ENCODE data around the gene SLC36A1. TPM values are rescaled to one million over a fixed set of nuclear protein-coding genes. Genes with fewer than 3 reads are reported as not detected.

The SLC36A1 gene
- total and polyA plus RNA-seq, 8 donors, result 4.0 to 34.5 (median 5.6) TPM

DNA sequence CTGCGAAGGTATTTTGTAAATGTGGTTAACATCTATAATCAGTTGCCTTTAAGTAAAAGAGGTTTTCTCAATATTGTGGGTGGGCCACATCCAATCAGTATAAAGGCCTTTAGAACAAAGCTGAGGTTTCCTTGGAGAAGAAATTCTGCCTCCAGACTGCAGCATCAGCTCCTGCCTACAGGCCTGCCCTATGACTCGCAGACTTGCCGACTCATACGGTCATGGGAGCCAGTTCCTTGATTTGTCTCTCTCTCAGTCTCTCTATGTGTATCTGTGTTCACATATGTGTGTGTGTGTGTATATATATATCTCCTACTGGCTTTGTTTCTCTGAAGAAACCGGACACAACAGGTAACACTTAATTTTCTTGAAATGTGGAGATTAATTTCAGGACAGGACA lies 45.3 kb downstream of the SLC36A1 start:
- ATAC-seq (peak; percentile 85), DNase-seq (peak in 1 of 4 donors; percentile 56)
- H3K27me3 ChIP-seq, result no peaks in the 10 kb centered on the region

DNA sequence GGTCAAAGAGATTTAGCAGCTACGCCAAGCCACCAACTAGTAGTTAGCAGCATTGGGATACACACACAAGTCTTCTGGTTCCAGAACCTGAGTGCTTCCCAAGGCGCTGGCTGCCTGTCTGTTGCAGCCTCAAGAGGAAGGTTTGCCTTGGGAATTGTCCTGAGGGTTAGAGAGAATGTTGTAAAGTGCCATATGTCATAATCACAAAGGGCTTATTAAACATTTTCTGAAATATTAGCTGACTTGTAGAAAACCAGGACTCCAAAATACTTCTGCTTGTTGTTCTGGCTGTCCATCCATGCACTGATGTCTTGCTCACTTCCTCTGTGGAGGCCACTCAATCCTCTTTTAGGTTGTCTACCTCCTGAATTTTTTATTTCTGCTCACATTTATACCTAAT lies 46.3 kb downstream of the SLC36A1 start:
- TF ChIP-seq CTCF (IDR thresholded peaks at IDR 0.05), result no peak
- ATAC-seq (peak; percentile 58), DNase-seq (no peak)
- peaks cover 0 to 23% of the 10 kb centered on the region in 2 donors for H3K36me3 ChIP-seq
- H3K4me3 ChIP-seq, result no peak overlapping the region
- no peaks in the 10 kb centered on the region for H3K27me3 ChIP-seq
- peak overlapping the region; percentile 44 to 76 for H3K27ac ChIP-seq
- intact Hi-C loops (cut with DNase I), result loop anchor here in 1 of 2 donors (10.0 kb wide), 1 partner anchor 49 kb away; the partner anchor contains the start of gene SLC36A1
- H3K9me3 ChIP-seq, result no peaks in the 10 kb centered on the region
- peaks cover 0 to 38% of the 10 kb centered on the region in 2 donors for H3K4me1 ChIP-seq

More for the DNA sequence above, 45.3 kb downstream of the SLC36A1 start:
- Histone ChIP-seq H3K4me3 (no peak overlapping the region), H3K27ac (peak overlapping the region; percentile 44 to 76), H3K9me3 (no peaks in the 10 kb centered on the region), H3K36me3 (peaks cover 0 to 33% of the 10 kb centered on the region in 2 donors), H3K4me1 (peaks cover 0 to 30% of the 10 kb centered on the region in 2 donors)
- peak in 1 of 2 donors; percentile 9 for TF ChIP-seq CTCF (IDR thresholded peaks at IDR 0.05)
- intact Hi-C loops (cut with DNase I), result loop anchor here in 1 of 2 donors (10.0 kb wide), 1 partner anchor 48 kb away; the partner anchor contains the start of gene SLC36A1

GRCh38 chr5:151495320-151495719 lies 47.9 kb downstream of the SLC36A1 start:
- intact Hi-C loops (cut with DNase I), result loop anchor here in 1 of 2 donors (10.0 kb wide), 1 partner anchor 51 kb away; the partner anchor contains the start of gene SLC36A1
- ATAC-seq (no peak), DNase-seq (no peak)
- H3K4me3 ChIP-seq, result no peak overlapping the region
- no peaks in the 10 kb centered on the region for H3K9me3 ChIP-seq
- no peak for TF ChIP-seq CTCF (IDR thresholded peaks at IDR 0.05)
- H3K4me1 ChIP-seq, result peaks cover 0 to 55% of the 10 kb centered on the region in 2 donors
- H3K36me3 ChIP-seq, result peaks cover 0 to 7% of the 10 kb centered on the region in 2 donors
- H3K27ac ChIP-seq, result no peak overlapping the region
- H3K27me3 ChIP-seq, result no peaks in the 10 kb centered on the region

DNA sequence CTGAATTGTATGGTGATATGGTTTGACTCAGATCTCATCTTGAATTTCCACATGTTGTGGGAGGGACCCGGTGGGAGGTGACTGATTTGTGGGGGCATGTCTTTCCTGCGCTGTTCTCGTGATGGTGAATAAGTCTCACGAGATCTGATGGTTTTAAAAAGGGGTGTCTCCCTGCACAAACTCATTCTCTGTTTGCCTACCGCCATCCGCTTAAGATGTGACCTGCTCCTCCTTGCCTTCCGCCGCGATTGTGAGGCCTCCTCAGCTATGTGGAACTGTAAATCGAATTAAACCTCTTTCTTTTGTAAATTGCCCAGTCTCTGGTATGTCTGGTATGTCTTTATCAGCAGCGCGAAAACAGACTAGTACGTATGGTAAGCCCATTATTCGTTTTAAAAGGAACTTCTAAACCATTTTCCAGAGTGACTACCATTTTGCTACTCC lies 48.7 kb downstream of the SLC36A1 start:
- H3K36me3 ChIP-seq, result no peaks in the 10 kb centered on the region
- peaks cover 0 to 54% of the 10 kb centered on the region in 2 donors for H3K4me1 ChIP-seq
- no peak for ATAC-seq
- H3K4me3 ChIP-seq, result no peak overlapping the region
- intact Hi-C loops (cut with DNase I), result loop anchor here in 1 of 2 donors (10.0 kb wide), 1 partner anchor 51 kb away; the partner anchor contains the start of gene SLC36A1
- no peak for TF ChIP-seq CTCF (IDR thresholded peaks at IDR 0.05)
- DNase-seq, result no peak
- H3K9me3 ChIP-seq, result no peaks in the 10 kb centered on the region
- no peak overlapping the region for H3K27ac ChIP-seq
- H3K27me3 ChIP-seq, result no peaks in the 10 kb centered on the region

GRCh38 chr5:151497391-151498002 lies 50.1 kb downstream of the SLC36A1 start:
- no peaks in the 10 kb centered on the region for H3K9me3 ChIP-seq
- no peaks in the 10 kb centered on the region for H3K27me3 ChIP-seq
- no peak for ATAC-seq
- intact Hi-C loops (cut with DNase I), result loop anchor here in 1 of 2 donors (10.0 kb wide), 1 partner anchor 53 kb away; the partner anchor contains the start of gene SLC36A1
- DNase-seq, result no peak
- H3K4me3 ChIP-seq, result no peak overlapping the region
- no peak for TF ChIP-seq CTCF (IDR thresholded peaks at IDR 0.05)
- no peak overlapping the region for H3K27ac ChIP-seq
- H3K36me3 ChIP-seq, result no peaks in the 10 kb centered on the region
- peaks cover 0 to 40% of the 10 kb centered on the region in 2 donors for H3K4me1 ChIP-seq

All from left lung (tissue), 10 donors.